ENCODE results near the gene TNFSF12.

The TNFSF12 gene

DNA sequence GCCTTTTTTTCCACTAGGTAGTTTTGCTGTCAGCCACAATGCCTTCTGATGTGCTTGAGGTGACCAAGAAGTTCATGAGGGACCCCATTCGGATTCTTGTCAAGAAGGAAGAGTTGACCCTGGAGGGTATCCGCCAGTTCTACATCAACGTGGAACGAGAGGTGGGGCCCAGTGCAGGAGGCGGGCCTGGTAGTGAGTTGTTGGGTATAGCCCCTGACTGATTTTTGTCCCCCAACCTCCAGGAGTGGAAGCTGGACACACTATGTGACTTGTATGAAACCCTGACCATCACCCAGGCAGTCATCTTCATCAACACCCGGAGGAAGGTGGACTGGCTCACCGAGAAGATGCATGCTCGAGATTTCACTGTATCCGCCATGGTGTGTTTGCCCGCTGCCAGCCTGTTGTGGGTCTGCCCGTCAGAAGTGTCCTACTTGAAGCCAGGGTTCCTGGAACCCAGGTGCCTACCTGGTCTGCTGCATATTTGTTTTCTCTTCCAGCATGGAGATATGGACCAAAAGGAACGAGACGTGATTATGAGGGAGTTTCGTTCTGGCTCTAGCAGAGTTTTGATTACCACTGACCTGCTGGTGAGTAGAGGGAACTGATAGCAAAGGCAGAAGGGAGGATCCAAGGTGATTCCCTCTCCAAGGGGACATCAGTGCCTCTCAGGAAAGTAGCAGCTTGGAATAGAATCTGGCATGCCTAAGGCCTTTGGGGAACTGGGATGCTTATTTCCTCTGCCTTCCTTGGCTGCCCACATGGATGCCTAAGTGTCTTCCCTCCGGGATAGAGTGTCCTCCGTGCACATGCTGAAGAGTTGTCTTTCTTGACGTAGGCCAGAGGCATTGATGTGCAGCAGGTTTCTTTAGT, 28.7 kb downstream of the TNFSF12 start:
- Histone ChIP-seq H3K9ac (ENCODE audit: low read length) (no peak overlapping the region), H3K79me2 (ENCODE audit: insufficient read depth, low read length) (peaks cover 37% of the 10 kb centered on the region), H2AFZ (ENCODE audit: low read depth, low read length, severe bottlenecking) (no peak overlapping the region), H3K27me3 (ENCODE audit: low read length) (no peaks in the 10 kb centered on the region), H3K9me3 (ENCODE audit: insufficient read depth, low read length) (no peaks in the 10 kb centered on the region), H3K36me3 (ENCODE audit: low read length) (peaks cover 38% of the 10 kb centered on the region), H3K9me2 (replicated peaks; ENCODE audit: insufficient read depth, low read length) (no peaks in the 10 kb centered on the region), H3K4me3 (ENCODE audit: insufficient read depth, low read length, poor library complexity, severe bottlenecking) (no peak overlapping the region), H3K27ac (ENCODE audit: low read depth, low read length) (no peak overlapping the region), H4K20me1 (ENCODE audit: low read depth, low read length) (peaks cover 32% of the 10 kb centered on the region), H3F3A (ENCODE audit: insufficient read depth) (peaks cover 84% of the 10 kb centered on the region), H3K4me2 (ENCODE audit: low read depth, low read length, poor library complexity, severe bottlenecking) (no peak overlapping the region)
- TF ChIP-seq, protein P1, sequence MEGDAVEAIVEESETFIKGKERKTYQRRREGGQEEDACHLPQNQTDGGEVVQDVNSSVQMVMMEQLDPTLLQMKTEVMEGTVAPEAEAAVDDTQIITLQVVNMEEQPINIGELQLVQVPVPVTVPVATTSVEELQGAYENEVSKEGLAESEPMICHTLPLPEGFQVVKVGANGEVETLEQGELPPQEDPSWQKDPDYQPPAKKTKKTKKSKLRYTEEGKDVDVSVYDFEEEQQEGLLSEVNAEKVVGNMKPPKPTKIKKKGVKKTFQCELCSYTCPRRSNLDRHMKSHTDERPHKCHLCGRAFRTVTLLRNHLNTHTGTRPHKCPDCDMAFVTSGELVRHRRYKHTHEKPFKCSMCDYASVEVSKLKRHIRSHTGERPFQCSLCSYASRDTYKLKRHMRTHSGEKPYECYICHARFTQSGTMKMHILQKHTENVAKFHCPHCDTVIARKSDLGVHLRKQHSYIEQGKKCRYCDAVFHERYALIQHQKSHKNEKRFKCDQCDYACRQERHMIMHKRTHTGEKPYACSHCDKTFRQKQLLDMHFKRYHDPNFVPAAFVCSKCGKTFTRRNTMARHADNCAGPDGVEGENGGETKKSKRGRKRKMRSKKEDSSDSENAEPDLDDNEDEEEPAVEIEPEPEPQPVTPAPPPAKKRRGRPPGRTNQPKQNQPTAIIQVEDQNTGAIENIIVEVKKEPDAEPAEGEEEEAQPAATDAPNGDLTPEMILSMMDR (IDR thresholded peaks at IDR 0.05; ENCODE audit: insufficient read depth, low read length, poor library complexity, severe bottlenecking): no peak
- no peak for TF ChIP-seq EZH2phosphoT487 (conservative IDR thresholded peaks at IDR 0.05; ENCODE audit: low read length)

- Histone ChIP-seq H3K4me3 (ENCODE audit: insufficient read depth, low read length, poor library complexity, severe bottlenecking) (no peak within 1 kb of the TSS), H3K79me2 (ENCODE audit: insufficient read depth, low read length) (peaks cover 30% of the 10 kb centered on the region), H2AFZ (ENCODE audit: low read depth, low read length, severe bottlenecking) (no peak within 1 kb of the TSS), H3K9me3 (ENCODE audit: insufficient read depth, low read length) (no peaks in the 10 kb centered on the region), H3K4me2 (ENCODE audit: low read depth, low read length, poor library complexity, severe bottlenecking) (peak within 1 kb of the TSS; percentile 9), H3K9me2 (replicated peaks; ENCODE audit: insufficient read depth, low read length) (no peaks in the 10 kb centered on the region), H3K36me3 (ENCODE audit: low read length) (peaks cover 27% of the 10 kb centered on the region), H3F3A (ENCODE audit: insufficient read depth) (peaks cover 71% of the 10 kb centered on the region), H4K20me1 (ENCODE audit: low read depth, low read length) (peaks cover 28% of the 10 kb centered on the region), H3K9ac (ENCODE audit: low read length) (peak within 1 kb of the TSS; percentile 18; the same call in 1 of the 2 replicates), H3K27ac (ENCODE audit: low read depth, low read length) (peak within 1 kb of the TSS; percentile 72), H3K27me3 (ENCODE audit: low read length) (no peaks in the 10 kb centered on the region)
- TF ChIP-seq EZH2phosphoT487 (conservative IDR thresholded peaks at IDR 0.05; ENCODE audit: low read length): no peak
- TF ChIP-seq, protein P1 (IDR thresholded peaks at IDR 0.05; ENCODE audit: insufficient read depth, low read length, poor library complexity, severe bottlenecking): no peak
Observed at GRCh38 chr17:7579001-7579833, 30.4 kb downstream of the TNFSF12 start, which contains the start of gene CD68. CD68 (plus strand) TSS chr17:7579638; CDS start chr17:7579678, 40 bp downstream.

- peak overlapping the region; percentile 18; the same call in 1 of the 2 replicates for H3K9ac ChIP-seq (ENCODE audit: low read length)
- H3K79me2 ChIP-seq (ENCODE audit: insufficient read depth, low read length): peaks cover 30% of the 10 kb centered on the region
- H3K4me2 ChIP-seq (ENCODE audit: low read depth, low read length, poor library complexity, severe bottlenecking): peak overlapping the region; percentile 9
- H4K20me1 ChIP-seq (ENCODE audit: low read depth, low read length): peaks cover 20% of the 10 kb centered on the region
- H3K27ac ChIP-seq (ENCODE audit: low read depth, low read length): peak overlapping the region; percentile 72
- no peaks in the 10 kb centered on the region for H3K9me2 ChIP-seq (replicated peaks; ENCODE audit: insufficient read depth, low read length)
- no peaks in the 10 kb centered on the region for H3K9me3 ChIP-seq (ENCODE audit: insufficient read depth, low read length)
- H2AFZ ChIP-seq (ENCODE audit: low read depth, low read length, severe bottlenecking): no peak overlapping the region
- TF ChIP-seq, protein P1 (IDR thresholded peaks at IDR 0.05; ENCODE audit: insufficient read depth, low read length, poor library complexity, severe bottlenecking): no peak
- peaks cover 19% of the 10 kb centered on the region for H3K36me3 ChIP-seq (ENCODE audit: low read length)
- no peaks in the 10 kb centered on the region for H3K27me3 ChIP-seq (ENCODE audit: low read length)
- peaks cover 63% of the 10 kb centered on the region for H3F3A ChIP-seq (ENCODE audit: insufficient read depth)
- no peak overlapping the region for H3K4me3 ChIP-seq (ENCODE audit: insufficient read depth, low read length, poor library complexity, severe bottlenecking)
Observed at GRCh38 chr17:7579834-7580603, 31.2 kb downstream of the TNFSF12 start.

Data from SU-DHL-6 (cell line).